SK-N-SH treated with all-trans-retinoic acid at 6 μM for 48 hours (cell line): ENCODE measurements around the gene SMPD3.

ENCODE experiments used
- ATAC-seq: fragments of 200-7000 bp; cut with Tn5 transposase; 3 replicates; pipeline ENCODE4 v1.9.1; 2020; ENCODE audit warnings: mild to moderate bottlenecking, moderate library complexity
- BACH2 ChIP-seq: fragments of 250-450 bp; sonication (Bioruptor Pico); IDR thresholded peaks from 2 replicates; pipeline ENCODE4 v1.9.0; 2021; ENCODE audit warnings: mild to moderate bottlenecking, borderline replicate concordance
- CREB5 ChIP-seq: fragments of 250-450 bp; sonication (Bioruptor Pico); IDR thresholded peaks from 2 replicates; pipeline ENCODE4 v1.5.1; 2020; ENCODE audit warnings: low read depth, mild to moderate bottlenecking, moderate library complexity
- CSDC2 ChIP-seq: fragments of 250-450 bp; sonication (Bioruptor Pico); IDR thresholded peaks from 2 replicates; pipeline ENCODE4 v1.5.0; 2020; ENCODE audit warnings: mild to moderate bottlenecking, moderate library complexity
- CSRNP3 ChIP-seq: fragments of 250-450 bp; sonication (Bioruptor Pico); IDR thresholded peaks from 2 replicates; pipeline ENCODE4 v1.5.1; 2021; ENCODE audit warnings: mild to moderate bottlenecking, moderate library complexity
- ESRRG ChIP-seq: fragments of 250-450 bp; sonication (Bioruptor Pico); IDR thresholded peaks from 2 replicates; pipeline ENCODE4 v1.6.1; 2021; ENCODE audit warnings: mild to moderate bottlenecking
- GLIS3 ChIP-seq: fragments of 250-450 bp; sonication (Bioruptor Pico); IDR thresholded peaks from 2 replicates; pipeline ENCODE4 v1.5.0; 2020; ENCODE audit warnings: mild to moderate bottlenecking, moderate library complexity
- ISL1 ChIP-seq: fragments of 250-450 bp; sonication (Bioruptor Pico); IDR thresholded peaks from 2 replicates; pipeline ENCODE4 v2.1.2; 2022; ENCODE audit warnings: mild to moderate bottlenecking, moderate library complexity
- OSR1 ChIP-seq: fragments of 250-450 bp; sonication (Bioruptor Pico); IDR thresholded peaks from 2 replicates; pipeline ENCODE4 v1.8.0; 2022; ENCODE audit warnings: moderate library complexity, mild to moderate bottlenecking, inconsistent platforms
- PATZ1 ChIP-seq: fragments of 250-450 bp; sonication (Bioruptor Pico); IDR thresholded peaks from 2 replicates; pipeline ENCODE4 v1.8.0; 2020; ENCODE audit warnings: mild to moderate bottlenecking, moderate library complexity, borderline replicate concordance
- POU6F1 ChIP-seq: fragments of 250-450 bp; sonication (Bioruptor Pico); IDR thresholded peaks from 2 replicates; pipeline ENCODE4 v1.8.0; 2021; ENCODE audit warnings: low read depth, mild to moderate bottlenecking, moderate library complexity, borderline replicate concordance
- PPARA ChIP-seq: fragments of 250-450 bp; sonication (Bioruptor Pico); IDR thresholded peaks from 2 replicates; pipeline ENCODE4 v1.5.0; 2020; ENCODE audit warnings: mild to moderate bottlenecking, borderline replicate concordance
- RARB ChIP-seq: fragments of 250-450 bp; sonication (Bioruptor Pico); IDR thresholded peaks from 2 replicates; pipeline ENCODE4 v1.8.0; 2021; ENCODE audit warnings: mild to moderate bottlenecking, moderate library complexity
- SNAI2 ChIP-seq: fragments of 250-450 bp; sonication (Bioruptor Pico); IDR thresholded peaks from 2 replicates; pipeline ENCODE4 v1.5.0; 2020; ENCODE audit warnings: mild to moderate bottlenecking, moderate library complexity
- TCF4 ChIP-seq: fragments of 250-450 bp; sonication (Bioruptor Pico); IDR thresholded peaks from 2 replicates; pipeline ENCODE4 v1.8.0; 2021; ENCODE audit warnings: mild to moderate bottlenecking, moderate library complexity, borderline replicate concordance
- TOX ChIP-seq: fragments of 250-450 bp; sonication (Bioruptor Pico); IDR thresholded peaks from 2 replicates; pipeline ENCODE4 v1.8.0; 2021; ENCODE audit warnings: mild to moderate bottlenecking, moderate library complexity, borderline replicate concordance
- TSHZ2 ChIP-seq: fragments of 250-450 bp; sonication (Bioruptor Pico); IDR thresholded peaks from 2 replicates; pipeline ENCODE4 v1.5.0; 2020; ENCODE audit warnings: mild to moderate bottlenecking, moderate library complexity
- ZC3H10 ChIP-seq: fragments of 250-450 bp; sonication (Bioruptor Pico); IDR thresholded peaks from 2 replicates; pipeline ENCODE4 v1.5.1; 2021; ENCODE audit warnings: mild to moderate bottlenecking, moderate library complexity
- ZFP3 ChIP-seq: fragments of 250-450 bp; sonication (Bioruptor Pico); IDR thresholded peaks from 2 replicates; pipeline ENCODE4 v1.5.0; 2020; ENCODE audit warnings: mild to moderate bottlenecking, moderate library complexity
- ZFP30 ChIP-seq: fragments of 450-650 bp; formaldehyde crosslinking; IDR thresholded peaks from 2 replicates; pipeline ENCODE4 v1.5.0; 2022; ENCODE audit warnings: mild to moderate bottlenecking, moderate library complexity
- ZNF565 ChIP-seq: fragments of 450-650 bp; formaldehyde crosslinking; conservative IDR thresholded peaks from 2 replicates; pipeline ENCODE4 v1.5.0; 2020; ENCODE audit warnings: low read depth, mild to moderate bottlenecking, moderate library complexity
- ZNF70 ChIP-seq: fragments of 450-650 bp; formaldehyde crosslinking; IDR thresholded peaks from 2 replicates; pipeline ENCODE4 v1.5.0; 2020; ENCODE audit warnings: mild to moderate bottlenecking, moderate library complexity
- ZNF8 ChIP-seq: fragments of 450-650 bp; formaldehyde crosslinking; IDR thresholded peaks from 2 replicates; pipeline ENCODE4 v1.5.0; 2020; ENCODE audit warnings: mild to moderate bottlenecking, moderate library complexity

The SMPD3 gene

GRCh38 chr16:68490358-68490757 is 42.0 kb upstream of the SMPD3 start:
- TF ChIP-seq GLIS3 (CRISPR knock-in tag) (no peak), CSDC2 (no peak), POU6F1 (CRISPR knock-in tag) (no peak), TOX (no peak), ESRRG (CRISPR knock-in tag) (no peak), TCF4 (CRISPR knock-in tag) (no peak), ZNF565 (CRISPR knock-in tag) (no peak), RARB (CRISPR knock-in tag) (no peak), OSR1 (CRISPR knock-in tag) (no peak), ZFP30 (CRISPR knock-in tag) (no peak), PPARA (CRISPR knock-in tag) (no peak), TSHZ2 (CRISPR knock-in tag) (no peak), CREB5 (CRISPR knock-in tag) (no peak), CSRNP3 (CRISPR knock-in tag) (no peak), BACH2 (CRISPR knock-in tag) (no peak), SNAI2 (no peak), ISL1 (CRISPR knock-in tag) (no peak), PATZ1 (CRISPR knock-in tag) (no peak), ZC3H10 (CRISPR knock-in tag) (no peak)
- no peak for ATAC-seq

- TF ChIP-seq CSDC2, result no peak
- TF ChIP-seq ZNF8 (CRISPR knock-in tag), result no peak
- no peak for TF ChIP-seq ZFP3 (CRISPR knock-in tag)
- TF ChIP-seq PPARA (CRISPR knock-in tag), result no peak
- TF ChIP-seq CREB5 (CRISPR knock-in tag), result no peak
- TF ChIP-seq OSR1 (CRISPR knock-in tag), result no peak
- TF ChIP-seq, all 23 proteins: peak for 0
Measured at GRCh38 chr16:68488554-68488953, 40.2 kb upstream of the SMPD3 start.

GRCh38 chr16:68487669-68488068 is 39.4 kb upstream of the SMPD3 start:
- no peak for TF ChIP-seq GLIS3 (CRISPR knock-in tag)
- no peak for TF ChIP-seq CSDC2
- no peak for TF ChIP-seq BACH2 (CRISPR knock-in tag)
- no peak for TF ChIP-seq ISL1 (CRISPR knock-in tag)
- no peak for TF ChIP-seq TOX
- no peak for TF ChIP-seq OSR1 (CRISPR knock-in tag)
- TF ChIP-seq CREB5 (CRISPR knock-in tag), result no peak
- TF ChIP-seq ZNF70 (CRISPR knock-in tag), result no peak
- no peak for TF ChIP-seq ESRRG (CRISPR knock-in tag)
- no peak for ATAC-seq

More at GRCh38 chr16:68488554-68488953, 40.2 kb upstream of the SMPD3 start:
- no peak for ATAC-seq
